Measurements from ENCODE around the gene MORN2. TPM values are rescaled to one million over a fixed set of nuclear protein-coding genes. Genes with fewer than 3 reads are reported as not detected.

MORN2 gene
- total RNA-seq, 1 experiment from 2014 or later: 35.3 TPM

DNA sequence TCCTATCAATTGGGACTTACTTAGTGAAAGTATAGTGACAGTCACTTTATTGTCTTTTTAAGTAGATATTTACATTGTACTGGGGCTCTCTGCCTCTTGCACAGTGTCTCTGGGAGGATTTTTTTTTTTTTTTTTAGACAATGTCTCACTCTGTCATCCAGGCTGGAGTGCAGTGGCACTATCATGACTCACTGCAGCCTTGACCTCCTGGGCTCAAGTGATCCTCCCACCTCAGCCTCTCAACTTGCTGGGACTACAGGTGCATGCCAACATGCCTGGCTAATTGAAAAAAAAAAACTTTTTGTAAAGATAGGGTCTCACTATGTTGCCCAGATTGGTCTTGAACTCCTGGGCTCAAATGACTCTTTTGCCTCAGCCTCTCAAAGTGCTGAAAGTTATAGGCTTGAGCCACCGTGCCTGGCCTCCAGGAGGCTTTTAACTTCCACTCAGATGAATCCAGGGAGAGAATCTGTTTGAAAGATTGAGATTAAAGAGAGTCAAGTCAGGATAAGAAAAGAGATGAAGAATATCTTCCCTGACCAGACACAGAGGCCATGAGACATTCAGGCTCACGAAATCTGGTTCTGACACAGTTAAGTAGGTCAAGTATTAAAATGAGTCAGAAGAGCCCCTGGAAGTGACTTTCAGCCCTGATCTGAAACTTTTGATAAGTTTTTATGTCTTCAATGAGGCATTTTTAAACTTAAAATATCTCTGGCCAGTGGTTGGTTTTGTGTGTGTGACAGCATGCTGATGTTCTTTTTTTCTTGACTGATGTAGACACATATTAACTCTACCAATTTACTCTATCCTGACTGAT, 32.2 kb downstream of the MORN2 start:
- H3K9me3 ChIP-seq (replicated peaks): no peaks in the 10 kb centered on the region
- H3K27ac ChIP-seq: no peak overlapping the region
- DNase-seq (ENCODE audit: low read depth in 1 of 2, low spot score in 2 of 2): no peak
- H3K4me3 ChIP-seq: no peak overlapping the region
- H3K4me1 ChIP-seq (replicated peaks): no peaks in the 10 kb centered on the region
- no peaks in the 10 kb centered on the region for H3K36me3 ChIP-seq
- H3K27me3 ChIP-seq (replicated peaks): no peaks in the 10 kb centered on the region

DNA sequence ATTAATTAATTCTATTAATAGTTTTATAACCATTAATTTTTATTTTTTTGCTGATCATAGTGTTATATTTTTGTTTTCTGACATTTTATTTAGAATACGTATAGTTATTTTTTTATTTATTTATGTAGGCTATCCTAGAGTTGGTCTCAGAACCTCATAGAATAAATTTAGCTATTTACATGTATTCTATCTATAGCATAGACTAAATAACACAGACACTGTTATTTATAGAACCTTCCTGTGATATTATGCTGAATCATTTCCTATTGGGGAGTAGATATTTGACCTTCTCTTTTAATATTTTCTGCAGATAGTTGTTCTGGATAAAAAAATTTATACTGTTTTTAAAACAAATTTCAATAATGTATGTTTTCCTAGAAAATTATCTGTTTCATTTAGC, 34.1 kb downstream of the MORN2 start:
- H3K4me1 ChIP-seq (replicated peaks): no peaks in the 10 kb centered on the region
- DNase-seq (ENCODE audit: low read depth in 1 of 2, low spot score in 2 of 2): no peak
- no peaks in the 10 kb centered on the region for H3K9me3 ChIP-seq (replicated peaks)
- H3K4me3 ChIP-seq: no peak overlapping the region
- H3K27ac ChIP-seq: no peak overlapping the region
- H3K27me3 ChIP-seq (replicated peaks): no peaks in the 10 kb centered on the region
- H3K36me3 ChIP-seq: no peaks in the 10 kb centered on the region

DNA sequence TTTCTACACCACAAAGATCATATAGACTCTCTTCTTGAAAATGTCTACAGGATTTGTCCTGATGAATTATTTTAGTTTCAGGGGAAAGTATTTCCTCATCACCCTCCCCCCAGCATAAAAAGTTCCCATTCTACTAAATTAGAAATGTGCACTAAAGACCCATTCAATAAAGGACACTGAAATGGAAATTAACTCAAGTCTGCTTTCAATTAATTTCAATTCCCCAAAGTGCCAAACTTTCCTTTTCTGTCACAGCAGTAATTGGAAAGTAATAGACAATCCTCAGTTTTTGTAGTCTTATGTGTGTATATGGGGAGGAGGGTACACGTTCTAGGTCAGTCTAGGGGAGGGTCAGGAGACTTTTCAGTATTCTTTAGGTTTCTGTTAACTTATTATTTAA, 35.4 kb downstream of the MORN2 start:
- Histone ChIP-seq H3K36me3 (no peaks in the 10 kb centered on the region), H3K27ac (no peak overlapping the region), H3K27me3 (replicated peaks) (no peaks in the 10 kb centered on the region), H3K9me3 (replicated peaks) (no peaks in the 10 kb centered on the region), H3K4me3 (no peak overlapping the region), H3K4me1 (replicated peaks) (no peaks in the 10 kb centered on the region)
- DNase-seq (ENCODE audit: low read depth in 1 of 2, low spot score in 2 of 2): no peak

DNA sequence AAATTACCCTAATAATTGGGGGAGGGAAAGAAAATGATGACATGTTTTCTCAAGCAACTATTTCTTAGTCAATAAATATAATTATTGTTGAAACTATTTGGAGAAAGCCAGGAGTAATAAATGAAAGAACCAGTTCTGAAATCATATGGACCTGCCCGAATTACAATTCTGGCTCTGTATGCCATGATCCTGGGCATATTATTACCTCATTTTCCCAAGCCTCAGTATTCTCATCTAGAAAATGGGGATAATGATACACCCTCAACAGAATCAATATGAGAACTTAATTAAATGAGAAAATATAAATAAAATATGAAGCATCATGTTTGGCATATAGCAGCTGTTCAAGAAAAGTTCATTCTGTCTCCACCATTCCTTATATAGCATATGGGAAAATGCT, 36.8 kb downstream of the MORN2 start:
- Histone ChIP-seq H3K27me3 (replicated peaks) (no peaks in the 10 kb centered on the region), H3K36me3 (no peaks in the 10 kb centered on the region), H3K9me3 (replicated peaks) (no peaks in the 10 kb centered on the region), H3K4me3 (no peak overlapping the region), H3K27ac (no peak overlapping the region), H3K4me1 (replicated peaks) (no peaks in the 10 kb centered on the region)
- no peak for DNase-seq (ENCODE audit: low read depth in 1 of 2, low spot score in 2 of 2)

DNA sequence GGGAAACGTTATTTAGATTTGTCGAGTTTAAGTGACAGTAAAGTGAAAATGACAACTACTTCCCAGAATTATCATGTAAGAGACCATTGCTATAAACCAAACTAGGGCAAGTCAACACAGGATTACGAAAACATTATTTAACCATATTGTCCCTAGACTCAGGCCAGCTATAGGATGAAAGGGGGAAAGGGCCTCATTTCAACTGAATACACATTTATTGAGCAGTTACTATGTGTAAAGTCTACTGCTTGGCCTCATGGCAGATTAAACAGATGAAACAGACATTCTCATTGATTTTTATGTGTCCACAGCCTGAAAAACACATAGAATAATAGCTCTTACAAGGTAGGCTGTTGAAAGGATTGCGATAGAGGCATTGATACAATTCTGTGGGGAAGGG, 46.6 kb downstream of the MORN2 start:
- Histone ChIP-seq H3K36me3 (no peaks in the 10 kb centered on the region), H3K4me1 (replicated peaks) (no peaks in the 10 kb centered on the region), H3K4me3 (no peak overlapping the region), H3K9me3 (replicated peaks) (no peaks in the 10 kb centered on the region), H3K27ac (no peak overlapping the region), H3K27me3 (replicated peaks) (no peaks in the 10 kb centered on the region; the same call in 1 of the 2 replicates)
- no peak for DNase-seq (ENCODE audit: low read depth in 1 of 2, low spot score in 2 of 2)

DNA sequence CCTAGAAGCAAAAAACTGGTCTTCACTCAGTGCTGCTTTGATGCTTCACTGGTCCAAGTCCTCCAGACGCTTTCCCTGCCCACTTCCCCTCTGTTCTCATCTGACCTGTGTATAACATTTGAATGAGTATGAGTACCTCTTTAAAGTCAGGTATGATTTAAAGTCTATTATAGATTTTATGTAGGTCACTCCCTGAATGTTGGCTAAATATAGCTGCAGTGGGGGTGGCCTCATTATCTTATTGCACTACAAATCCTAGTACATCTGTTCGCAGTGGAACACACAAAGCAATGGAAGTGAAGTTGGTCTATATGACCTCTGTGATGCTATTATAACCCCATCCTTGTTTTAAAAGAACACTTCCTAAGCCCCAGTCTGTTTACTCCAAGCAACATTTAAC, 47.1 kb downstream of the MORN2 start:
- Histone ChIP-seq H3K27ac (no peak overlapping the region), H3K9me3 (replicated peaks) (no peaks in the 10 kb centered on the region), H3K4me1 (replicated peaks) (no peaks in the 10 kb centered on the region), H3K27me3 (replicated peaks) (no peaks in the 10 kb centered on the region; the same call in none of the 2 replicates), H3K4me3 (no peak overlapping the region), H3K36me3 (no peaks in the 10 kb centered on the region)
- no peak for DNase-seq (ENCODE audit: low read depth in 1 of 2, low spot score in 2 of 2)

DNA sequence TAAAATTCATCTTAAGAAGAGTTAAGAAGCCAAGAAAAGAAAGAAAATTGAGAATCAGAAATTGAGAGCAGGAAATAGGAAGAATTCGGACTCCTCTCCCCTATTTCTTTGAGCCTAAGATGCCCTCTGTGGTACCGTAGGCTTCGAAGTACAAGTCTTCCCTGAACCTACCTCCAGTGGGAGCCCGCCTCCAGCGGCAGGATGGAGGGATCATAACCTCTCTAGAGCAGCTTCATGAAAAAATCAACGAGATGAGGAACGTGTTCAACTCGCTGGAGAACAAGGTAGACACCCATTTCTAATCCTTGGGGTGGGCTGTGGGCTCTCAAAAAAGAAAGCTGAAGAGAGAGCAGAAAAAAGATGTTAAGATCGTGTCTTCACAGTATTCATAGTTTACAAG, 50.2 kb downstream of the MORN2 start:
- Histone ChIP-seq H3K27me3 (replicated peaks) (no peaks in the 10 kb centered on the region; the same call in none of the 2 replicates), H3K4me3 (no peak overlapping the region), H3K4me1 (replicated peaks) (no peaks in the 10 kb centered on the region), H3K9me3 (replicated peaks) (no peaks in the 10 kb centered on the region), H3K27ac (no peak overlapping the region), H3K36me3 (no peaks in the 10 kb centered on the region)
- DNase-seq (ENCODE audit: low read depth in 1 of 2, low spot score in 2 of 2): no peak

DNA sequence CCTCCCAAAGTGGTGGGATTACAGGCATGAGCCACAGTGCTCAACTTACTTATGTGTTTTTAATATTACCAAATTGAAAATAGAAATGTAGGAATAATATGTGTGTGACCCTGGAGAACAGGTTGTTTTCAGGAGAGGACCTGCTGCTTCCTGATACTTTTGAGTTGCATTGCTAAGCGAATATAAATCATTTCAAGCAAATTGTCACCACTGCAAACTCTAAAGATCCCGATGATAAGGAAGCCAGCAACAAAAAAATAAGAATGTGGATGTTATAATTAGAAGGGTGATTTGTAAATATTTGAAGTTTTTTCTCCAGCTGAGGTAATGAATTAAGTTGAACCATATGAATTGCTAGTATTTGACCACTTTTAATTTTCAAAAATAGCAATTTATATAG, 54.8 kb downstream of the MORN2 start:
- no peak for DNase-seq (ENCODE audit: low read depth in 1 of 2, low spot score in 2 of 2)
- Histone ChIP-seq H3K4me1 (replicated peaks) (no peaks in the 10 kb centered on the region), H3K9me3 (replicated peaks) (no peaks in the 10 kb centered on the region), H3K27me3 (replicated peaks) (no peaks in the 10 kb centered on the region; the same call in none of the 2 replicates), H3K4me3 (no peak overlapping the region), H3K36me3 (no peaks in the 10 kb centered on the region), H3K27ac (no peak overlapping the region)

Other genes starting within 250 kb of the MORN2 start
- gene GALM, start 209.9 kb upstream of the MORN2 start, total RNA-seq (2014; rRNA removed; shearing (Covaris generic)): 5.3 and 8.2 TPM in 2 replicates
- 275 and 427 TPM in 2 replicates for gene SRSF7, start 124.6 kb upstream of the MORN2 start, total RNA-seq (2014; rRNA removed; shearing (Covaris generic))
- gene GEMIN6, start 97.8 kb upstream of the MORN2 start, total RNA-seq (2014; rRNA removed; shearing (Covaris generic)): 14.8 and 16.4 TPM in 2 replicates
- gene DHX57, start within 50 bp of the MORN2 start, total RNA-seq (2014; rRNA removed; shearing (Covaris generic)): 9.6 and 24.5 TPM in 2 replicates
- gene ARHGEF33, start 13.9 kb downstream of the MORN2 start, total RNA-seq (2014; rRNA removed; shearing (Covaris generic)): not detected in 2 replicates
- gene SOS1, start 245.1 kb downstream of the MORN2 start, total RNA-seq (2014; rRNA removed; shearing (Covaris generic)): 4.7 and 16.2 TPM in 2 replicates

Data from SJSA1 (cell line).